CD4-positive, CD25-positive, alpha-beta regulatory T cell (primary cell): ENCODE measurements around the gene HYOU1. TPM values are rescaled to one million over a fixed set of nuclear protein-coding genes. Genes with fewer than 3 reads are reported as not detected.

Experiments
- ATAC-seq, 2 donors: fragments of 150-1000 bp; cut with Tn5 transposase; one replicate each; pipeline ENCODE4 v1.10.0; 2021; ENCODE audit warnings: low read depth in 2 of 2, moderate number of reproducible peaks in 2 of 2, moderate library complexity in 1 of 2
- DNase-seq, 3 donors: peaks; one replicate each; pipeline versions ENCODE4 v3.0.0 to v3.0.0-alpha.2; 2012 to 2022; ENCODE audit warnings: mixed read lengths in 1 of 3
- H3K27ac ChIP-seq: one replicate; pipeline ENCODE4 v1.7.0; 2013; ENCODE audit warnings: mild to moderate bottlenecking, low read length; ENCODE audit not compliant: insufficient read depth, poor library complexity, severe bottlenecking
- H3K27me3 ChIP-seq: one replicate; pipeline ENCODE4 v1.7.0; 2013; ENCODE audit warnings: low read length; ENCODE audit not compliant: control insufficient read depth, insufficient read depth
- H3K36me3 ChIP-seq: one replicate; pipeline ENCODE4 v1.7.0; 2013; ENCODE audit warnings: mild to moderate bottlenecking, low read length, moderate library complexity; ENCODE audit not compliant: control insufficient read depth, insufficient read depth
- H3K4me1 ChIP-seq: 2 replicates; pipeline ENCODE4 v1.7.0; 2013; ENCODE audit warnings: mild to moderate bottlenecking, low read length; ENCODE audit not compliant: insufficient read depth, control insufficient read depth, poor library complexity, severe bottlenecking
- H3K4me3 ChIP-seq: one replicate; pipeline ENCODE4 v1.7.0; 2013; ENCODE audit warnings: low read depth, mild to moderate bottlenecking, low read length, moderate library complexity
- H3K9me3 ChIP-seq, 2 experiments: 1 replicate in 1 of 2; 2 replicates in 1 of 2; pipeline ENCODE4 v1.7.0; 2013; ENCODE audit warnings: low read length in 2 of 2, mild to moderate bottlenecking in 1 of 2, moderate library complexity in 1 of 2; ENCODE audit not compliant: control insufficient read depth in 2 of 2
- H3K27ac Mint-ChIP-seq, 3 donors: one replicate each; pipeline ENCODE4 v1.8.0; 2020 to 2022; ENCODE audit warnings: mild to moderate bottlenecking in 3 of 3, mixed read lengths in 3 of 3, moderate library complexity in 2 of 3
- H3K27me3 Mint-ChIP-seq: one replicate; pipeline ENCODE4 v1.8.0; 2022; ENCODE audit warnings: mild to moderate bottlenecking, mixed read lengths
- H3K36me3 Mint-ChIP-seq: one replicate; pipeline ENCODE4 v1.8.0; 2020; ENCODE audit warnings: mixed read lengths
- H3K4me1 Mint-ChIP-seq, 4 donors: one replicate each; pipeline ENCODE4 v1.8.0; 2020 to 2022; ENCODE audit warnings: mixed read lengths in 4 of 4, mild to moderate bottlenecking in 1 of 4
- H3K4me3 Mint-ChIP-seq, 4 donors: one replicate each; pipeline ENCODE4 v1.8.0; 2020 to 2022; ENCODE audit warnings: mild to moderate bottlenecking in 4 of 4, mixed read lengths in 4 of 4, moderate library complexity in 3 of 4
- H3K9me3 Mint-ChIP-seq, 7 donors: one replicate each; pipeline ENCODE4 v1.8.0; 2020 to 2022; ENCODE audit warnings: mixed read lengths in 7 of 7, mild to moderate bottlenecking in 3 of 7, moderate library complexity in 2 of 7
- polyA plus RNA-seq, 4 donors: library from polyadenylated mRNA; unstranded; fragments of 300-500 nt; fragmentation: Illumina TruSeq; gene quantifications; one replicate each; pipeline ENCODE4 v1.2.3, GENCODE V29; 2021
- total RNA-seq: library from RNA; stranded (reverse); gene quantifications from one replicate; pipeline ENCODE4 v1.2.3, GENCODE V29; 2022

Gene HYOU1
- total and polyA plus RNA-seq, 5 donors from 2014 or later = 13.4 to 108 (median 14.8) TPM

DNA sequence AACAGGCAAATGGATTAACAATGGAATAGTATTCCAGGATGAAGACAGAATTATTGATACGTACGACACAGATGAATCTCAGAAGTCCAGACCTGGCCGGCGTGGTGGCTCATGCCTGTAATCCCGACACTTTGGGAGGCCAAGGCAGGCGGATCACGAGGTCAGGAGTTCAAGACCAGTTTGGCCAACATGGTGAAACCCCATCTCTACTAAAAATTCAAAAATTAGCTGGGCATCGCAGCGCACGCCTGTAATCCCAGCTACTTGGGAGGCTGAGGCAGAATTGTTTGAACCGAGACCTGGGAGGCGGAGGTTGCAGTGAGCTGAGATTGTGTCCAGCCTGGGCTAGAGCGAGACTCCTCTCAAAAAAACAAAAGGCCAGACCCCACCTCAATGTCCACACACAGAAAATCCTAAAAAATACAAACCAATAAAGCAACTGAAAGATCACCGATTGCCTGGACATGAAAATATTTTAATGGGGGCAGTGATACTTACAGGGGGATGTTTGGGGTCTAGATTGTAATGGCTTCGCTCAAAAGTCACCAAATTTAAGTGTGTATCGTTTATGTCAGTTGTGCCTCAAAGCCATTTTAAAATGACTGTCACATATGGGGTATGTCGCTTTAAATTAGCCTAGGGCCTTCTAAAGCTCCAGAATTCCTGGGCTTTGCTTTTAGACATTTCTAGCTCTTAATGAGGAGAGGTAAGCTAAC lies 42.6 kb downstream of the HYOU1 start:
- H3K4me3 Mint-ChIP-seq = peak overlapping the region in 1 of 4 donors; percentile 19
- H3K27ac ChIP-seq = no peak overlapping the region
- peaks cover 63% of the 10 kb centered on the region for H3K36me3 ChIP-seq
- H3K4me3 ChIP-seq = no peak overlapping the region
- ATAC-seq = no peak
- H3K27me3 Mint-ChIP-seq = peaks cover 4% of the 10 kb centered on the region
- H3K9me3 ChIP-seq = no peaks in the 10 kb centered on the region
- peaks cover 0 to 1% (median 0%) of the 10 kb centered on the region in 7 donors for H3K9me3 Mint-ChIP-seq
- DNase-seq = no peak
- peaks cover 42% of the 10 kb centered on the region for H3K36me3 Mint-ChIP-seq
- H3K4me1 ChIP-seq = peaks cover 27% of the 10 kb centered on the region
- peaks cover 0 to 49% (median 36%) of the 10 kb centered on the region in 4 donors for H3K4me1 Mint-ChIP-seq
- H3K27me3 ChIP-seq = no peaks in the 10 kb centered on the region
- H3K27ac Mint-ChIP-seq = peak overlapping the region in 2 of 3 donors; percentile 47 to 66

DNA sequence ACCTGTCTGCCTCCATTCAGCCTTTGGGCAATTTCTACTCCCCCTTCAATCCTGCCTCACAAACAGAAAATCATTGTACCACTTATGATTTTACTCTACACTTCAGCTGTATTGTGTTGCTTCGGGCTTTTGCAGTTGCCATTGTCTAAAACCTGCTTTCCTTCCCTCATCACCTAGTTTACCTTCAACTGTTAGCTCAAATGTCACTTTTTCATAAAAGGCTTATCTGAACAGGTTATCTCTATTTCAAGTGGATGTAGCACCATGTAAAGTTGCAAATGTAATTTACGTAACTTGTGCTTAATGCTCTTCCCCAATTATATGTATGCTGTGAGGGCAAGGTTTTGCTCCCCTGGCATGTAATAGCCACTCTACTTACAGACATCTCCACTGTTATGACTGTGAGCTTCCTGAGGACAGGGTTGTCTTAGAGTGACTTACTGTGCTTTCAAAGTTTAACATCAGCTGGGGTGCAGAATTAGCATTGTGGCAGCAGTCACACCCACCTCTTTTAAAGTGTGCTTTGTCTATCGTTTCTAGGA lies 44.3 kb downstream of the HYOU1 start:
- peak overlapping the region in 2 of 4 donors; percentile 12 to 44 for H3K4me3 Mint-ChIP-seq
- peaks cover 46% of the 10 kb centered on the region for H3K36me3 Mint-ChIP-seq

DNA sequence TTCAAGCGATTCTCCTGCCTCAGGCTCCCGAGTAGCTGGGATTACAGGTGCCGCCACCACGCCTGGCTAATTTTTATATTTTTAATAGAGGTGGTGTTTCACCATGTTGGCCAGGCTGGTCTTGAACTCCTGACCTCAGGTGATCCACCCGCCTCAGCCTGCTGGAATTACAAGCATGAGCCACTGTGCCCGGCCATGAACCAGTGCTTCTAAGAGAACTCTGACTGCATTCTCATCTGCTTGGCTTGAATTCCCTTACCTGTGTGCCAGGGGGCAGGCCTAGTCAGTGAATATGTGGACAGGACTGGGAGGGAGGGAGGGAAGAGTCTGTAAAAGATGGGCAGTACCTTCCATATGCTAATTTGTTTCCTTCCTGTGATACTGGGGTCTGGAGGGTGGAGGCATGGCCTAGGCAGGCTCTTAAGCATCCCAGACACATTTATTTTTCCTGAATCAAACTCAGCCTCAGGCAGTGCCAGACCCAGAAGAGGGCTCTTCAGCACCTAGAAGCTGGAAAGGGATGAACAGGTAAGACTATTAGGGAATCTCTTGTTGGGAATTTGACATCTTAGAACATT lies 45.4 kb downstream of the HYOU1 start:
- Mint-ChIP-seq H3K27me3 (no peaks in the 10 kb centered on the region), H3K27ac (peak overlapping the region in 1 of 3 donors; percentile 8), H3K4me3 (no peak overlapping the region), H3K36me3 (peaks cover 51% of the 10 kb centered on the region), H3K4me1 (peaks cover 4 to 27% (median 21%) of the 10 kb centered on the region in 4 donors), H3K9me3 (no peaks in the 10 kb centered on the region)
- peaks cover 76% of the 10 kb centered on the region for H3K36me3 ChIP-seq
- no peaks in the 10 kb centered on the region for H3K27me3 ChIP-seq
- no peak for ATAC-seq
- H3K4me3 ChIP-seq = no peak overlapping the region
- no peaks in the 10 kb centered on the region for H3K9me3 ChIP-seq
- H3K27ac ChIP-seq = peak overlapping the region; percentile 17
- DNase-seq = no peak
- H3K4me1 ChIP-seq = peaks cover 10% of the 10 kb centered on the region

More for the DNA sequence above, 44.3 kb downstream of the HYOU1 start:
- peaks cover 0 to 36% (median 28%) of the 10 kb centered on the region in 4 donors for H3K4me1 Mint-ChIP-seq
- peak overlapping the region in 2 of 3 donors; percentile 8 to 72 for H3K27ac Mint-ChIP-seq
- Histone ChIP-seq H3K27ac (peak overlapping the region; percentile 17), H3K36me3 (peaks cover 69% of the 10 kb centered on the region), H3K4me1 (peaks cover 21% of the 10 kb centered on the region), H3K4me3 (no peak overlapping the region), H3K27me3 (no peaks in the 10 kb centered on the region), H3K9me3 (no peaks in the 10 kb centered on the region)
- no peaks in the 10 kb centered on the region for H3K9me3 Mint-ChIP-seq
- H3K27me3 Mint-ChIP-seq = no peaks in the 10 kb centered on the region
- ATAC-seq (no peak), DNase-seq (no peak)

DNA sequence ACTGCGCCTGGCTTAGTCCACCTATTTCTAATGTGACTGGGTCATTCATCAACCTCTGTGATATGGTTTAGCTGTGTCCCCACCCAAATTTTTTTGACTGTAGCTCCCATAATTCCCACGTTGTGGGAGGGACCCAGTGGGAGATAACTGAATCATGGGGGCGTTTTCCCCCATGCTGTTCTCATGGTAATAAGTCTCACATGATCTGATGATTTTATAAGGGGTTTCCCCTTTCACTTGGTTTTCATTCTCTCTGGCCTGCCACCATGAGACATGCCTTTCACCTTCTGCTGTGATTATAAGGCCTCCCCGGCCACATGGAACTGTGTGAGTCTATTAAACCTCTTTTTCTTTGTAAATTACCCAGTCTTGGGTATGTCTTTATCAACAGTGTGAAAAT lies 50.3 kb downstream of the HYOU1 start:
- no peaks in the 10 kb centered on the region for H3K9me3 ChIP-seq
- no peak overlapping the region for H3K4me3 ChIP-seq
- peaks cover 35% of the 10 kb centered on the region for H3K36me3 Mint-ChIP-seq
- H3K4me1 ChIP-seq = no peaks in the 10 kb centered on the region
- H3K4me3 Mint-ChIP-seq = peak overlapping the region in 2 of 4 donors; percentile 39 to 52
- no peak overlapping the region for H3K27ac ChIP-seq
- no peak for DNase-seq
- H3K9me3 Mint-ChIP-seq = no peaks in the 10 kb centered on the region
- peaks cover 59% of the 10 kb centered on the region for H3K36me3 ChIP-seq
- H3K27me3 Mint-ChIP-seq = no peaks in the 10 kb centered on the region
- no peak overlapping the region for H3K27ac Mint-ChIP-seq
- peaks cover 4 to 11% (median 8%) of the 10 kb centered on the region in 4 donors for H3K4me1 Mint-ChIP-seq
- H3K27me3 ChIP-seq = no peaks in the 10 kb centered on the region
- no peak for ATAC-seq

DNA sequence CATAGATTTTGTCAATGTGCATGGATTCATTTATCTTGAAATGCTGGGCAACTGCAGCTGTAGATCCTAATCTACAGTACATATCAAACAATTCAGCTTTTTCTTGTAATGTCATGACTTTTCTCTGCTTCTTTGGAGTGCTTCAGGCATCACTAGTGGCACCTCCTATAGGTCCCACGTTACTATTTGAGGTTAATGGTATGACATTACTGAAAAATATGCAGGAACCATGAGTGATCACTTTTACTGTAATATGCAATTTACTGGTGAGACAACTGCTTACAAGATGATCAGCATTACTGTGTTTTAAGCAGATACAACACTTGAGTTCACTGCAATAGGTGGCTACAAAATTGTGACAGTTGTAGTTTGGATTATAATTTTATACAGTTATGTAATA lies 56.1 kb downstream of the HYOU1 start:
- Mint-ChIP-seq H3K9me3 (no peaks in the 10 kb centered on the region), H3K4me1 (peaks cover 17 to 47% (median 25%) of the 10 kb centered on the region in 4 donors), H3K27ac (no peak overlapping the region), H3K27me3 (peaks cover 5% of the 10 kb centered on the region), H3K4me3 (peak overlapping the region in 2 of 4 donors; percentile 7 to 64), H3K36me3 (peaks cover 23% of the 10 kb centered on the region)
- no peaks in the 10 kb centered on the region for H3K9me3 ChIP-seq
- H3K27me3 ChIP-seq = no peaks in the 10 kb centered on the region
- ATAC-seq (no peak), DNase-seq (no peak)
- H3K4me1 ChIP-seq = peaks cover 27% of the 10 kb centered on the region
- no peak overlapping the region for H3K4me3 ChIP-seq
- H3K36me3 ChIP-seq = peaks cover 45% of the 10 kb centered on the region
- no peak overlapping the region for H3K27ac ChIP-seq

DNA sequence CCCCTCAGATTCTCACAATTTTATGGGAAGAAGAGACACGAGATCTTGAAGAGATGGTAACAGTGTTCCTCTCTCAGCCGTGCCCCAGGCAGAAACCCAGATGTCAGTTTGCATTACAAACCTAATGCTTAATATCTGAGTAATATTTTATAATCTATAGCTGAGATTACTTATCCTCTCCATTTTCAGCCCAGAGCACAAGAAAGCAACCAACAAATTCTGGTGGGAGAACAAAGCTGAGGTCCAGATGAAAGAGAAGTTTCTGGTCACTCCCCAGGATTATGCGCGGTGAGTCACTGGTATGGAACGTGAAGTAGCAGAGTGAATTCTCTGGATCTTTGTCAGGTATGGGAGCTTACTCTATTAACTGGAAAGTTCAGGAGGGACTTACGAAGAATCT lies 58.2 kb downstream of the HYOU1 start:
- DNase-seq (no peak), ATAC-seq (no peak)
- Mint-ChIP-seq H3K36me3 (peaks cover 21% of the 10 kb centered on the region), H3K27ac (peak overlapping the region; percentile 96 to 99 (median 99)), H3K4me3 (peak overlapping the region; percentile 91 to 100 (median 97)), H3K9me3 (no peaks in the 10 kb centered on the region), H3K27me3 (peaks cover 5% of the 10 kb centered on the region), H3K4me1 (peaks cover 17 to 48% (median 24%) of the 10 kb centered on the region in 4 donors)
- Histone ChIP-seq H3K27ac (peak overlapping the region; percentile 86), H3K4me3 (peak overlapping the region; percentile 94), H3K27me3 (no peaks in the 10 kb centered on the region), H3K4me1 (peaks cover 27% of the 10 kb centered on the region), H3K36me3 (peaks cover 33% of the 10 kb centered on the region), H3K9me3 (no peaks in the 10 kb centered on the region)

DNA sequence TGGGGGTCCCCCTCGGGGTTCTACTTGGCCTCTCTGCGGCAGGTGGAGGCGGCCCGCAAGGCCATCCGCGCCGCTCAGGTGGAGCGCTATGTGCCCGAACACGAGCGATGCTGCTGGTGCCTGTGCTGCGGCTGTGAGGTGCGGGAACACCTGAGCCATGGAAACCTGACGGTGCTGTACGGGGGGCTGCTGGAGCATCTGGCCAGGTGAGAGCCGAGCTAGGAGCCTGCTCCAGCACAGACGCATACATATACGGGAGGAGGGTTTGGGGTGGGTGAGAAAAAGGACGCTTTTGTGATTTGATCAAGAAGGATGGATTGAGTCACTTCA lies 58.7 kb downstream of the HYOU1 start:
- ATAC-seq (peak in 1 of 2 donors; percentile 5), DNase-seq (no peak)
- H3K4me1 ChIP-seq = peaks cover 27% of the 10 kb centered on the region
- H3K36me3 ChIP-seq = peaks cover 32% of the 10 kb centered on the region
- Mint-ChIP-seq H3K27me3 (peaks cover 5% of the 10 kb centered on the region), H3K9me3 (no peaks in the 10 kb centered on the region), H3K27ac (peak overlapping the region; percentile 96 to 99 (median 99)), H3K4me1 (peaks cover 17 to 48% (median 25%) of the 10 kb centered on the region in 4 donors), H3K4me3 (peak overlapping the region; percentile 91 to 100 (median 97)), H3K36me3 (peaks cover 19% of the 10 kb centered on the region)
- H3K4me3 ChIP-seq = peak overlapping the region; percentile 94
- H3K27ac ChIP-seq = peak overlapping the region; percentile 86
- no peaks in the 10 kb centered on the region for H3K9me3 ChIP-seq
- H3K27me3 ChIP-seq = no peaks in the 10 kb centered on the region
